Uterine smooth muscle cell (primary cell): ENCODE measurements around the gene ABCC5. TPM values are rescaled to one million over a fixed set of nuclear protein-coding genes. Genes with fewer than 3 reads are reported as not detected.

Source experiments
- total RNA-seq: library from RNA; depleted of rRNA; stranded (reverse); fragments of >200 nt; gene quantifications from 2 replicates; pipeline ENCODE4 v1.2.3, GENCODE V29; 2014

Gene ABCC5
- total RNA-seq = 15.4 and 16.5 TPM in 2 replicates

DNA sequence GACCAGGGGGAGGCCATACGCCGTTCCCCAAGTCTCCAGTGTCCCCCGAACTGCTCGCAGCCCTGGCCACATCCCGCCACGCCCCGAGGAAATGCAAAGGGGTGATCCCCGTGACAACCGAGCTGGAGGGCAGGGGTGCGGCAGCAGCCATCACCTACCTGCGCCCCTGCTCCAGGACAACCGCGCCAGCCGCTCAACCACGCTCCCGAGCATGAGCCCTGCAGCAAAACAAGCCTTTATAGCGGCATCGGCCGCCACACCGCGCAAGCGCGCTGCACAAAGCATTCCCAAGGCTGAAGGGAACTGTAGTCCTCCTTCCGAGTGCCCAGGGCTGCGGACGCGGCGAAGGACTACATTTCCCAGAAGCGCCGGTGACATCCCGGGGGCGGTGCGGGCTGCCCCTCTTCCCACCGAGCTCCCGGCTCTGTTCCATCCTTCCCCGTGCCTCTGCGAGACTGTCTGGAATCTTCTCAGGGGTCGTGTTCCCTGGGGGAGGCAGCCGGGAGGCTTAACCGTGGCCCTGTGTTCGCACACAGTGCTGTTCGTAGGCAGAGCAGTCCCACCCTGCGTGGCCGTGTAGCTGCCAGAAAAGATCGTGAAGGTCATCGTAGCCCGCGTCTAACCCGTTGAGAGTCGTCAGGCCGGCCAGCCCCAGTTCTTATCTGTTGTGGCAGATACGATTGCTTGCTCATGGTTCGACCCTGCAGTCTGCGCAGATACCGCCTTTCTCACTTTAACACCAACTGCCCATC is at the start of gene ABCC5:
TSS of gene ABCC5 (minus strand) at position 213 of the 752 bp plus-strand sequence. CDS start 3,492 bp downstream, outside the sequence.

DNA sequence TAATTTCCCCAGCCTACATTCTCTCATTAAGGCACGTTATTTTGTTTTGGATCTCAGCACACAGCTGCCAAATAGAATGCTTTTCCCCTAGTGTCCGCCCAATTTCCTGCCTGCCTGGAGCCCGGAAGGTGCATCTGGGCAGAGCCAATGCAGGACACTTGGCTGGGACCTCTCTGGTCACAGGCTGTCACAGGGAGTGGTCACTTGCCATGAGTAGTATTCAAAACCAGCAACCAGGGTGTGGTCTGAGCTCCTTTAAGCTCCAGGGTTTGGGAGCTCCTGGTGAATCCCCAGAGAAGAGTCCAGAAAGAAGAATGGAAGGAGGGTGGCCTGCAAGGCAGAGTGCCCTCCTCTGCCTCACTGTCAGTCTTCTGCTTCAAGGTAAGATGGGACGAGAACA is 35.1 kb upstream of the ABCC5 start, which contains the start of gene HTR3C:
TSS of gene HTR3C (plus strand) at position 281 of the 400 bp plus-strand sequence. CDS start at position 315, 34 bp downstream.

DNA sequence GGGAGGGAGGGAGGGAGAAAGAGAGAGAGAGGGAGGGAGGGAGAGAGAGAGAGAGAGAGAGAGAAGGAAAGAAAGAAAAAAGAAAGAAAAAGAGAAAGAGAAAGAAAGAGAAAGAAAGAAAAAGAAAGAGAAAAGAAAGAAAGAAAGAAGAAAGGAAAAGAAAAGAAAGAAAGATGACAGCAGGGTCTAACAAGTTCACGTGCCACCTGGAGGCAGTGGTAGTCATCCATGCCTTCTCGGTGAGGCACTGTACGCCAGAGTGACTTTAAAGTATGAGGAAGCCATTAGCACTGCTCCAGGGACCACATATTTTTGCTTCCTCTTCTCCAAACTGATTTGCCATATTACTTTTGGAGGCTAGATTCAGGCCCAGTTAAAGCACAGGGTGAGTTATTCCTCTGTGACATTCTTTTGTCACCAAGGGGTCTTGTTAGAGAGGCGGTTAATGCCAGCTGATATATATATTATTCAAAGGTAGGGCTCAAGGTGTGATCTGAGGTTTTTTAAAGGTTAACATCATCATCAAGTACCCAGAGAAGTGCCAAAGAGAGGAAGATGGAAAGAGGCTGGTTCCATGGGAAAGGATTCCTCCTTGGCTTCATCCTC is 13.6 kb upstream of the ABCC5 start, which contains the start of gene HTR3D:
TSS of gene HTR3D (plus strand) at position 556 of the 606 bp plus-strand sequence. CDS start at position 556, 0 bp downstream.

DNA sequence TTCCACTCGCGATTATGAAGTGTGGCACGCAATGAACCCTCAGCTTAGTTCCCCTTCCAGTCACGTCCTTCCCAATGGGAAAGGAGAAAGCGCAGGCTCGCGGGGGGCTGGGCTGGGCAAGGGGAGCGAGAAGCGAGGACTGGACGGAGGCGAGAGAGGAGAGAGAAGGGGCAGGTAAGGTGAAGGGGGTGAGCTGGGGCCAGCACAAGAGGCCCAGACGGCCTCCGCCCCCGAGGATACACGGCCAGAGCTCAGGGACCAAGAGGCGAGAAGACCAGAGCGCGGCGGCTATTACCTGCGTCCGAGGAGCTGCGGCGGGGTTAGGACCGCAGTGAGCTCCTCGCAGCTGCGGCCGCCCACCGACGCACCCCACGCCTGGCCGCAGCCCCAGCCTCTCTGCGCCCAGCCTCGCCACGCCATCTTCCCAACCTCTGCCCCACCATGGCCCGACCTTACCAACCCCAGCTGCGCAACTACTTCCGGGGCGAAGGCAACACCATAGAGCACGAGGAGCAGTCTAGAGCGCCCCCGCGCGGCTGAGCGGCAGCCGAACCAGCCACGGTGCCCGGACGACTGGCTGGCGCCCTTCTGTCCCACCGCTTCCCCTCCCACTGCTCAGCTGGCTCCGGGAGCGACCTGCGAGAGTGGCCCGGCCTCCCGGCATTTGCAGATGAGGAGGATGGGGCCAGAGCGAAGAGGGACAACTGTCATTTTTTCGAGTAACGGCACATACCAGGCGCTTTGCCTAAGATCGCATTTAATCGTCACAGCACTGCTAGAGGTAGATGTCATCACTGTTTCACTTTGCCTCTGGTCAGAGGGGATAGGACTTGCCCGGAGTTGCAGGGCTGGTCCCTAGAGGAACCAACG is 133.0 kb downstream of the ABCC5 start, which contains the start of gene PARL:
TSS of gene PARL (minus strand) at position 454 of the 870 bp plus-strand sequence. CDS start at position 420, 34 bp downstream.

Other genes with a start within 250 kb of the ABCC5 start
- 1.2 and 2.5 TPM in 2 replicates for gene MAP6D1, start 192.3 kb downstream of the ABCC5 start, total RNA-seq
- gene PARL, start 133.0 kb downstream of the ABCC5 start, total RNA-seq = 30.6 and 48.8 TPM in 2 replicates
- not detected in 2 replicates for gene HTR3D, start 13.9 kb upstream of the ABCC5 start, total RNA-seq
- not detected in 2 replicates for gene HTR3C, start 35.2 kb upstream of the ABCC5 start, total RNA-seq
- not detected in 2 replicates for gene HTR3E, start 79.2 kb upstream of the ABCC5 start, total RNA-seq
- 37.4 and 57.3 TPM in 2 replicates for gene EIF2B5, start 117.5 kb upstream of the ABCC5 start, total RNA-seq
- gene DVL3, start 137.5 kb upstream of the ABCC5 start, total RNA-seq = 30.9 and 38.6 TPM in 2 replicates
- gene AP2M1, start 157.0 kb upstream of the ABCC5 start, total RNA-seq = 531 and 599 TPM in 2 replicates
- 51.6 and 57.7 TPM in 2 replicates for gene ABCF3, start 168.3 kb upstream of the ABCC5 start, total RNA-seq
- not detected in 2 replicates for gene VWA5B2, start 211.7 kb upstream of the ABCC5 start, total RNA-seq
- 31.5 and 33.0 TPM in 2 replicates for gene ALG3, start 231.1 kb upstream of the ABCC5 start, total RNA-seq
- gene EEF1AKMT4, start 231.8 kb upstream of the ABCC5 start, total RNA-seq = 1.6 and 2.2 TPM in 2 replicates
- 0.25 and 0.33 TPM in 2 replicates for gene CAMK2N2, start 243.7 kb upstream of the ABCC5 start, total RNA-seq